ENCODE measurements around the gene LAMA2.

- TF ChIP-seq GATA2 (IDR thresholded peaks at IDR 0.05; ENCODE audit: low read depth, low read length) (no peak), GATA3 (IDR thresholded peaks at IDR 0.05; ENCODE audit: low read depth, low read length) (no peak)
These were observed 164.9 kb downstream of the LAMA2 start for GRCh38 chr6:129047834-129048233.

Measured in SH-SY5Y (cell line).